ENCODE measurements around the gene CDK19.

DNA sequence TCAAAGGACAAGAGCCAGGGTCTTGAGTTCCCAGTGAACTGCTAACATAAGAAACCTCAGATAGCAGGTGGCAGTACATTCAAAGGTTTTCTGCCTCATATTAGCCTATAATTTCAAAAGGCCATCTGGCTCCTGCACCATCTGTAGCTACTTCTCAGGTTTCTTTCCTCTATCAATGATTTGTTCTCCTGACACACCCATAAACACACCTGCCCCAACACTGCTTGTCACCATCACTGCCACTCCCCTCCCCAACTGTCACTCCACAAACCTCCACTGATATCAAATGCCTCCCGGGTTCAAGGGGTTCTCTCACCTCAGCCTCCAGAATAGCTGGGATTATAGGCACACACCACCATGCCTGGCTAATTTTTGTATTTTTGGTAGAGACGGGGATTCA lies 186.1 kb downstream of the CDK19 start:
- no peak for TF ChIP-seq EZH2phosphoT487 (IDR thresholded peaks at IDR 0.05; ENCODE audit: unreplicated experiment)
- TF ChIP-seq EZH2 (IDR thresholded peaks at IDR 0.05; ENCODE audit: low read depth, unreplicated experiment): no peak
- TF ChIP-seq, protein P1, sequence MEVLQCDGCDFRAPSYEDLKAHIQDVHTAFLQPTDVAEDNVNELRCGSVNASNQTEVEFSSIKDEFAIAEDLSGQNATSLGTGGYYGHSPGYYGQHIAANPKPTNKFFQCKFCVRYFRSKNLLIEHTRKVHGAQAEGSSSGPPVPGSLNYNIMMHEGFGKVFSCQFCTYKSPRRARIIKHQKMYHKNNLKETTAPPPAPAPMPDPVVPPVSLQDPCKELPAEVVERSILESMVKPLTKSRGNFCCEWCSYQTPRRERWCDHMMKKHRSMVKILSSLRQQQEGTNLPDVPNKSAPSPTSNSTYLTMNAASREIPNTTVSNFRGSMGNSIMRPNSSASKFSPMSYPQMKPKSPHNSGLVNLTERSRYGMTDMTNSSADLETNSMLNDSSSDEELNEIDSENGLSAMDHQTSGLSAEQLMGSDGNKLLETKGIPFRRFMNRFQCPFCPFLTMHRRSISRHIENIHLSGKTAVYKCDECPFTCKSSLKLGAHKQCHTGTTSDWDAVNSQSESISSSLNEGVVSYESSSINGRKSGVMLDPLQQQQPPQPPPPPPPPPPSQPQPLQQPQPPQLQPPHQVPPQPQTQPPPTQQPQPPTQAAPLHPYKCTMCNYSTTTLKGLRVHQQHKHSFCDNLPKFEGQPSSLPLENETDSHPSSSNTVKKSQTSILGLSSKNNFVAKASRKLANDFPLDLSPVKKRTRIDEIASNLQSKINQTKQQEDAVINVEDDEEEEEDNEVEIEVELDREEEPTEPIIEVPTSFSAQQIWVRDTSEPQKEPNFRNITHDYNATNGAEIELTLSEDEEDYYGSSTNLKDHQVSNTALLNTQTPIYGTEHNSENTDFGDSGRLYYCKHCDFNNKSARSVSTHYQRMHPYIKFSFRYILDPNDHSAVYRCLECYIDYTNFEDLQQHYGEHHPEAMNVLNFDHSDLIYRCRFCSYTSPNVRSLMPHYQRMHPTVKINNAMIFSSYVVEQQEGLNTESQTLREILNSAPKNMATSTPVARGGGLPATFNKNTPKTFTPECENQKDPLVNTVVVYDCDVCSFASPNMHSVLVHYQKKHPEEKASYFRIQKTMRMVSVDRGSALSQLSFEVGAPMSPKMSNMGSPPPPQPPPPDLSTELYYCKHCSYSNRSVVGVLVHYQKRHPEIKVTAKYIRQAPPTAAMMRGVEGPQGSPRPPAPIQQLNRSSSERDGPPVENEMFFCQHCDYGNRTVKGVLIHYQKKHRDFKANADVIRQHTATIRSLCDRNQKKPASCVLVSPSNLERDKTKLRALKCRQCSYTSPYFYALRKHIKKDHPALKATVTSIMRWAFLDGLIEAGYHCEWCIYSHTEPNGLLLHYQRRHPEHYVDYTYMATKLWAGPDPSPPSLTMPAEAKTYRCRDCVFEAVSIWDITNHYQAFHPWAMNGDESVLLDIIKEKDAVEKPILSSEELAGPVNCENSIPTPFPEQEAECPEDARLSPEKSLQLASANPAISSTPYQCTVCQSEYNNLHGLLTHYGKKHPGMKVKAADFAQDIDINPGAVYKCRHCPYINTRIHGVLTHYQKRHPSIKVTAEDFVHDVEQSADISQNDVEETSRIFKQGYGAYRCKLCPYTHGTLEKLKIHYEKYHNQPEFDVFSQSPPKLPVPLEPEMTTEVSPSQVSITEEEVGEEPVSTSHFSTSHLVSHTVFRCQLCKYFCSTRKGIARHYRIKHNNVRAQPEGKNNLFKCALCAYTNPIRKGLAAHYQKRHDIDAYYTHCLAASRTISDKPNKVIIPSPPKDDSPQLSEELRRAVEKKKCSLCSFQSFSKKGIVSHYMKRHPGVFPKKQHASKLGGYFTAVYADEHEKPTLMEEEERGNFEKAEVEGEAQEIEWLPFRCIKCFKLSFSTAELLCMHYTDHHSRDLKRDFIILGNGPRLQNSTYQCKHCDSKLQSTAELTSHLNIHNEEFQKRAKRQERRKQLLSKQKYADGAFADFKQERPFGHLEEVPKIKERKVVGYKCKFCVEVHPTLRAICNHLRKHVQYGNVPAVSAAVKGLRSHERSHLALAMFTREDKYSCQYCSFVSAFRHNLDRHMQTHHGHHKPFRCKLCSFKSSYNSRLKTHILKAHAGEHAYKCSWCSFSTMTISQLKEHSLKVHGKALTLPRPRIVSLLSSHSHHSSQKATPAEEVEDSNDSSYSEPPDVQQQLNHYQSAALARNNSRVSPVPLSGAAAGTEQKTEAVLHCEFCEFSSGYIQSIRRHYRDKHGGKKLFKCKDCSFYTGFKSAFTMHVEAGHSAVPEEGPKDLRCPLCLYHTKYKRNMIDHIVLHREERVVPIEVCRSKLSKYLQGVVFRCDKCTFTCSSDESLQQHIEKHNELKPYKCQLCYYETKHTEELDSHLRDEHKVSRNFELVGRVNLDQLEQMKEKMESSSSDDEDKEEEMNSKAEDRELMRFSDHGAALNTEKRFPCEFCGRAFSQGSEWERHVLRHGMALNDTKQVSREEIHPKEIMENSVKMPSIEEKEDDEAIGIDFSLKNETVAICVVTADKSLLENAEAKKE (CRISPR knock-in tag; IDR thresholded peaks at IDR 0.05): no peak
- TF ChIP-seq, protein P2, sequence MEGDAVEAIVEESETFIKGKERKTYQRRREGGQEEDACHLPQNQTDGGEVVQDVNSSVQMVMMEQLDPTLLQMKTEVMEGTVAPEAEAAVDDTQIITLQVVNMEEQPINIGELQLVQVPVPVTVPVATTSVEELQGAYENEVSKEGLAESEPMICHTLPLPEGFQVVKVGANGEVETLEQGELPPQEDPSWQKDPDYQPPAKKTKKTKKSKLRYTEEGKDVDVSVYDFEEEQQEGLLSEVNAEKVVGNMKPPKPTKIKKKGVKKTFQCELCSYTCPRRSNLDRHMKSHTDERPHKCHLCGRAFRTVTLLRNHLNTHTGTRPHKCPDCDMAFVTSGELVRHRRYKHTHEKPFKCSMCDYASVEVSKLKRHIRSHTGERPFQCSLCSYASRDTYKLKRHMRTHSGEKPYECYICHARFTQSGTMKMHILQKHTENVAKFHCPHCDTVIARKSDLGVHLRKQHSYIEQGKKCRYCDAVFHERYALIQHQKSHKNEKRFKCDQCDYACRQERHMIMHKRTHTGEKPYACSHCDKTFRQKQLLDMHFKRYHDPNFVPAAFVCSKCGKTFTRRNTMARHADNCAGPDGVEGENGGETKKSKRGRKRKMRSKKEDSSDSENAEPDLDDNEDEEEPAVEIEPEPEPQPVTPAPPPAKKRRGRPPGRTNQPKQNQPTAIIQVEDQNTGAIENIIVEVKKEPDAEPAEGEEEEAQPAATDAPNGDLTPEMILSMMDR (conservative IDR thresholded peaks at IDR 0.05; ENCODE audit: low read depth in 2 of 2): no peak
- TF ChIP-seq NANOG (IDR thresholded peaks at IDR 0.05; ENCODE audit: borderline replicate concordance): no peak
- TF ChIP-seq ZNF331 (CRISPR knock-in tag; IDR thresholded peaks at IDR 0.05; ENCODE audit: low read depth): no peak
- TF ChIP-seq, protein P3, sequence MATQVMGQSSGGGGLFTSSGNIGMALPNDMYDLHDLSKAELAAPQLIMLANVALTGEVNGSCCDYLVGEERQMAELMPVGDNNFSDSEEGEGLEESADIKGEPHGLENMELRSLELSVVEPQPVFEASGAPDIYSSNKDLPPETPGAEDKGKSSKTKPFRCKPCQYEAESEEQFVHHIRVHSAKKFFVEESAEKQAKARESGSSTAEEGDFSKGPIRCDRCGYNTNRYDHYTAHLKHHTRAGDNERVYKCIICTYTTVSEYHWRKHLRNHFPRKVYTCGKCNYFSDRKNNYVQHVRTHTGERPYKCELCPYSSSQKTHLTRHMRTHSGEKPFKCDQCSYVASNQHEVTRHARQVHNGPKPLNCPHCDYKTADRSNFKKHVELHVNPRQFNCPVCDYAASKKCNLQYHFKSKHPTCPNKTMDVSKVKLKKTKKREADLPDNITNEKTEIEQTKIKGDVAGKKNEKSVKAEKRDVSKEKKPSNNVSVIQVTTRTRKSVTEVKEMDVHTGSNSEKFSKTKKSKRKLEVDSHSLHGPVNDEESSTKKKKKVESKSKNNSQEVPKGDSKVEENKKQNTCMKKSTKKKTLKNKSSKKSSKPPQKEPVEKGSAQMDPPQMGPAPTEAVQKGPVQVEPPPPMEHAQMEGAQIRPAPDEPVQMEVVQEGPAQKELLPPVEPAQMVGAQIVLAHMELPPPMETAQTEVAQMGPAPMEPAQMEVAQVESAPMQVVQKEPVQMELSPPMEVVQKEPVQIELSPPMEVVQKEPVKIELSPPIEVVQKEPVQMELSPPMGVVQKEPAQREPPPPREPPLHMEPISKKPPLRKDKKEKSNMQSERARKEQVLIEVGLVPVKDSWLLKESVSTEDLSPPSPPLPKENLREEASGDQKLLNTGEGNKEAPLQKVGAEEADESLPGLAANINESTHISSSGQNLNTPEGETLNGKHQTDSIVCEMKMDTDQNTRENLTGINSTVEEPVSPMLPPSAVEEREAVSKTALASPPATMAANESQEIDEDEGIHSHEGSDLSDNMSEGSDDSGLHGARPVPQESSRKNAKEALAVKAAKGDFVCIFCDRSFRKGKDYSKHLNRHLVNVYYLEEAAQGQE (IDR thresholded peaks at IDR 0.05; ENCODE audit: unreplicated experiment): no peak
- no peak for TF ChIP-seq POLR2AphosphoS5 (IDR thresholded peaks at IDR 0.05; ENCODE audit: low read depth)
- no peak for TF ChIP-seq STAT1 (IDR thresholded peaks at IDR 0.05; ENCODE audit: unreplicated experiment)
- no peak for TF ChIP-seq CREB1 (CRISPR knock-in tag; IDR thresholded peaks at IDR 0.05; ENCODE audit: low read depth)
- TF ChIP-seq JUNB (IDR thresholded peaks at IDR 0.05; ENCODE audit: unreplicated experiment): no peak
- TF ChIP-seq, protein P4, sequence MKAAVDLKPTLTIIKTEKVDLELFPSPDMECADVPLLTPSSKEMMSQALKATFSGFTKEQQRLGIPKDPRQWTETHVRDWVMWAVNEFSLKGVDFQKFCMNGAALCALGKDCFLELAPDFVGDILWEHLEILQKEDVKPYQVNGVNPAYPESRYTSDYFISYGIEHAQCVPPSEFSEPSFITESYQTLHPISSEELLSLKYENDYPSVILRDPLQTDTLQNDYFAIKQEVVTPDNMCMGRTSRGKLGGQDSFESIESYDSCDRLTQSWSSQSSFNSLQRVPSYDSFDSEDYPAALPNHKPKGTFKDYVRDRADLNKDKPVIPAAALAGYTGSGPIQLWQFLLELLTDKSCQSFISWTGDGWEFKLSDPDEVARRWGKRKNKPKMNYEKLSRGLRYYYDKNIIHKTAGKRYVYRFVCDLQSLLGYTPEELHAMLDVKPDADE (IDR thresholded peaks at IDR 0.05): no peak
- TF ChIP-seq ZNF114 (CRISPR knock-in tag; IDR thresholded peaks at IDR 0.05): no peak
